ENCODE data around the gene VRK1.

The VRK1 gene

DNA sequence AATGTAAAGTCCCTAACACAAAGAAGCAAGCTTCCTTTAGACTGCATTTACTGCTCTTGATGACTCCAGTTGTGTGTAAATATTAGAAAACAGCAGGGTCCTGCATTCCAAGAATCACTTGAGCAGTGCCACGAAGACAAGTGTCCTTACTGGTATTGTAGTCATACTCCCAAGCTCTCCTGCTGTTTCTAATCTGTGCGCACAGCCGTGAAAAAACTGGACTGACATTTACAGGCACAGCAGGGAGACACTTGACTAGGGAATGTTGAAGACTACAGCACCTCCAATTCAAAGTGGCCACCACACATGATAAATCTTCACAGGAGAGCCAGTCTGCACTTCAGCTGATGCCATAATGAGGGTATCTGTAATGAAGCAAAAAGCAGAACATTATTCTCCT lies 91.4 kb downstream of the VRK1 start:
- no peak for FAIRE-seq

DNA sequence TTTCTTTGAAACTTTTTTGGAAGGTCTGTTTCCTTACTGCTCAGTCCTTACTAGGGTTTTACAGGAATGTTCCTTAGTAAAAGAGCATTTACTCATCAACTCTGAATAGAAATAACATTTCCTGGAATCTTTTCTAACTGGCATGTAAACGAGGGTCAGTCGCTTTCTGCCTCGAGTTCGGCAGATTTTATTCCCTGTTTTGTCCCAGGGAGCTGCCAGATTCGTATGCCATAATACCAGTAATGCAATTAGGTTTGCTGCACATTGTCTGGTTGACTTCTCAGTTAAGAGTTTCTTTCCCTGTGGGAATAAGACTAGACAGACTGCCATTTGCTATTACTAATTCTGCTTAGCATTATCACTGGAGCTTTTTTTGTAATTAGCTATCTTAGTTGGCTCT lies 91.9 kb downstream of the VRK1 start:
- FAIRE-seq, result no peak

DNA sequence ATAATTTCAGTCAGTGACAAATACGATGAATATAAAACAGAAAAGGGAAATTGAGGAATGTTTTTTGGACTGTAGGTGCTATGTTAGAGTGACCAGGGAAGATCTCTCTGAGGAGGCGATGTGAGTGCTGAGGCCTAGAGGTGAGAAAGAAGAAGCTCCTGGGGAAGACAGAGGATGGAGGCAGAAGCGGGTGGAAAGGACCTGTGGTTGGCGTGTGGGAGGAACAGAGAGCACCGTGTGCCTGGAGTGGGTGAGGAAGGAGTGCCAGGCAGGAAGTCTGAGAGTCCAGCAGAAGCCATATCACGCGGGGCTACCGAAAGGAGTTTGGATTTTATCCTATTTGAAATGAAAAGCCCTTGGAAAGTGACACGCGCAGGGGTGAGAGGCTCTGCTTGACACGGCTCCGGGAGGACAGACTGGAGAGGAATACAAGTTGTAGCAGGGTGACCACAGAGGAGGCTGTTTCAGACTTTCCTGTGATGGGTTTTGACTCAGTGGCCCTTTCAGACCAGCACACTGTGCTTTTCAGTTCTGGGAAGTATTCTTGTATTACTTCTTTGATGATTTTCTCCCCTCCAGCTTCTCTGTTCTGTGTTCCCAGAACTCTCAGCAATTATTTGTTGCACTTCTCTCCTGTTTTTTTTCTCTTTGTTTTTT lies 96.9 kb downstream of the VRK1 start:
- FAIRE-seq, result no peak

DNA sequence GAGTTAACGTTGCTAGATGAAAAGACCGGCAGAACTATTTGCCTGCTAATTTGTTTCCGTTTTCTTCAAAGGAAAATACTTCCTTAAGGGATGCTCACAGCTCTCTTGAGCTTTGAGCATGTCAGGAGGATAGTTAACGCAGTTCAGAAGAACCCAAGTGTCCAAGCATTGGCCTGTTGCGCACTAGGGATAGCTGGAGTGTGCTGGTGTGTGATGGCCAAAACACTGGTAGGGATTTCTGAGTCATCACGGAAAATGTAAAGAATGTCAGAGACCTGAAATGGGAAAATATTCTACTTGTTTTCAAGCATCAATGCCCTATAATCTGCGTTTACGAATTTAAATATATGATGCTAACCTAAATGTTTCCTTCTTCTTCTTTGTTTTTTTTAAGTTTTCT lies 97.8 kb downstream of the VRK1 start:
- no peak for FAIRE-seq

DNA sequence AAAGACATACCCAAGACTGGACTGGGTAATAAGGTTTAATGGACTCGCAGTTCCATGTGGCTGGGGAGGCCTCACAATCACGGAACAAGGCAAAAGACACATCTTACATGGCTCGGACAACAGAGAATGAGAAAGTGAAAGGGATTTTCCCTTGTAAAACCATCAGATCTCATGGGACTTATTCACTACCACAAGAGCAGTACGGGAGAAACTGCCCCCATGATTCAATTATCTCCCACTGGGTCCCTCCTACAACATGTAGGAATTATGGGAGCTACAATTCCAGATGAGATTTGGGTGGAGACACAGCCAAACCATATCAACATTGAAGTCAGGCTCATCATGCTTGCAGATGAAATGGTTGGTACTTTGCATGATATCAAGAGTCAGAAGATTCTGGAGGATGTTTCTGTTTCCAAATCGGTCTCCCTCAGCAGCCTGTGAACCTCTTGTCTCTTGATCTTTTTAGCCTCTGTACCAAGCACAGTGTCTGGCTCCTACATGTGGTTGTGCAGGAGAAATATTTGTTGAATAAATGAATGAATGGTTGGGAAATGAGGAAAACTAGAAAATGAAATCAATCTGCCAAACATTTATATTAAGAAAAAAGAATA lies 98.6 kb downstream of the VRK1 start:
- no peak for FAIRE-seq

DNA sequence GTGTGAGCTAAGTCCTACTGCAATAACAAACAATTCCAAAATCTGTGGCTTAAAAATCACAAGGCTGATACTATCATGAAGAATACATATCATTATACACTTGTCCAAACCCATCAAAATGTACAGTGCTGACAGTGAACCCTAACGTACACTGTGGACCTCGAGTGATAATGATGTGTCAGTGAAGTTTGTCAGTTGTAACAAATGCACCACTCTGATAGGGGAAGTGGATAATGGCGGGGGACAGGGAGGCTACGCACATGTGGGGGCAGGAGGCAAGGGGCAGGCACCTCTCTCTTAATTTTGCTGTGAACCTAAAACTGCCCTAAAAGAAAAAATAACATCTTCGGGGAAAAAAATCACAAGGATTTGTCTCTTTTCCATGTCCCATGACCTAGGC lies 100.0 kb downstream of the VRK1 start:
- no peak for FAIRE-seq

DNA sequence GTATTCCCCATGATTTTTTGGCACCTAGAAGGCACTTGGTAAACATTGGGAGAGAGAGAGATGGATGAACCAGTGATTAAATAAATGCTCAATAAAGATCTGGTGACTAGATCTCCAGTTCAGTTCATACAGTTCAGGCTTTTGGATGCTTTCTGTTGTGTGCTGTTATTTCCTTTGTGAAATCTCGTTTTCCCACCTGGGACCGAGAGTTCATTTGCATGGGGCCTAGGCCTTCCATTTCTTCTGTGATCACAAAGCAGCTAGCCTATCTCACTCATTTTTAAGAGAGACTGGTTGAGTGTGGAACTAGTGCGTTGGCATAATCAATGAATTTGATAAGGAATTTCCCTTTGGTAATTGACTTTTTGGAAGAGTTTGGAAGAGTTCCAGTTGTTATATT lies 104.0 kb downstream of the VRK1 start:
- no peak for FAIRE-seq

DNA sequence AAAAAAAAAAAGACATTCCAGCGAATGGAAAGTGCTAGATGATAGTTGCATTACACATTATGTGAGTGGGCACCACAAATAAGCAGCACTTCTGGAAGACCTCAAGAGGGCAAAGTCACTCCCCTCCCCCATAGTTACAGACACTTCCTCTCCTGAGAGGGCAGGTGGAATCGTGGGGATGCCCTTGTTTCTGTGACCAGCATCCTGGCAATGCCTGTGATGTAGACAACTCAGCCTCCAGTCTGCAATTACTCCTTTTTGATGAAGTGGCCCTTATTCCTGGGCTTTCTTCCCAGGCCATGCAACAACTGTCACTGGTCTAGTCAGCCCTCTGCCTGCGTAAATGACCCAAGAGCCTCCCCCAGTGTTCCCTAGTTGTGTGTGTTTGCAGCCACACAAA lies 104.8 kb downstream of the VRK1 start:
- FAIRE-seq, result no peak

DNA sequence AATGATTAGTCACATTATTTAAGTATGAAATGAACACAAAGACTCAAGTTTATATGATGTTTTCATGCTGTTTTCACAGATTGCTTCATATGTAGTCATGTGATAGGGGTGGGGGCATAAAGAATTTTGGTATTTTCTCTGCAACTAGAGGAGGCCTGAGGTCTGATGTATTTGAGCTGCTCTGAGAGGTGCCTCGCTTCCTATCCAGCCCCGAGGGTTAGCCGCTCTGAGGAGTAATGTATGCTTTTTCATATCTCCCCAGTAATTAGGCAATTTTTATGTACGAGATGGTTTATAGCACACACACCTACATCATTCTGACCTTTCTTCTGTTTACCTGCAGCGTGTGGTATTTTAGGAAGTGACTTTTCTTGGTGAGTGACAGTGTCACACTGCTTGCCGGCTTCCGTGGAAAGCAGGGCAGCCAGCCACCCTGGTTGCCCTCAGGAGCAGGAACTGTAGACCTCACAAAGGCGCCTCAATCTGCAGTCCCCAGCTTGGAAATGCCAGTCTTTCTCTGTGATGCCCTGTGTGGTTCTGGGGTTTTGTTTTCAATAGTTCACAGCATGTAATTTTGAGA lies 106.4 kb downstream of the VRK1 start:
- FAIRE-seq, result no peak

DNA sequence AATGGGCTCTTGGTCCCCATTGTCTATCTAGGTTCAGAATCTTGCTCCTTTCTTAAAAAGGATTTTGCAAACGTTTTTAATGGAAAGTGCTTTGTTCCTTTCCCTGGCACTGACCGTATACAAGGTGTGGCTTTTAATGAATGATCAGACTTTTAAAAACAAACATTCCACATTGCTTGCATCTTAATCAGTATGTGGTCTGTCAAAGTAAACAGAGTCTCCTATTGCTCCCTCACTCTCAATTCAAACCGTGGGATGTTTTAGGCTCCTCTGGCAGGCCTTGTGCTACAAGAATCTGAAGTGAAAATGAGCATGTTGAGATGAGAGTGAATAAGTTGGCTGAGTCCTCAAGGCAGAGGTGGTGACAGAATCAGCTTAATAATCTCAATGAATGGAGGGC lies 107.0 kb downstream of the VRK1 start:
- FAIRE-seq, result no peak

DNA sequence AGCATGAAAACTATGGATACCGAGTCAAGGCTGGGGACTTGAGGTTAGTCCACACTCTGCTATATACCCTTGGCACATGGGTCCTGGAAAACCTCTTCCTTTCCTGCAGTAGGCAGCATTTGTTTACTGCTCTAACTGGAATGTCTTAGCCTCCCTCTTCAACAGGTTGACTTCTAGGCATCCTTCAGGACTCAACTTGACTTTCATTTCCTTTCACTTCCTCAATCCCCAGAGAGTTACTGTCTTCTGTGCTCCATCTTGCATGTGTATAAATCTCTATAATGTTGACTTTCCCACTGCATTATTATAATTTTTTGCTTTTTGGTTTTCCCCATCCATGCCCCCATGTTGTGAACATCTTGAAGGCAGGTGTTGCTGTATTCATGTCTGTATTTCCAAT lies 107.9 kb downstream of the VRK1 start:
- FAIRE-seq, result no peak

DNA sequence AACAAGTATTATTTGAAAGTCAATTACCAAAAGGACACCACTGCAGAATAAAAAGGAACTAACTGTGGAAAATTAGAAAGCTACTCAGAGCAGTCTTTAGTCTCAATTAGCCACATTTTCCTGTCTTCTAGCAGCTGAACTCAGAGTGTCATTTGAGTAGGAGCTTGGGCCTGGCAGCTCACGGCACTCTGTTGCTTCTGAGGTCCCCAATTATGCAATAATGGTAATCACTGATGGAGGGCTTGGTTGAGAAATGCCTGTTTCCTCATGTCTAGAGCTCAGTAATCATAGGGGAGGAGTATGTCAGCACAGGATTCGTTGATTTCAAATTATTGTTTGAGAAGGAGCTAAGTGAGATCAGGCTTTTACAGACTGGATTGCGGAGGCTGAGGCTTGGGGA lies 108.6 kb downstream of the VRK1 start:
- FAIRE-seq, result no peak

DNA sequence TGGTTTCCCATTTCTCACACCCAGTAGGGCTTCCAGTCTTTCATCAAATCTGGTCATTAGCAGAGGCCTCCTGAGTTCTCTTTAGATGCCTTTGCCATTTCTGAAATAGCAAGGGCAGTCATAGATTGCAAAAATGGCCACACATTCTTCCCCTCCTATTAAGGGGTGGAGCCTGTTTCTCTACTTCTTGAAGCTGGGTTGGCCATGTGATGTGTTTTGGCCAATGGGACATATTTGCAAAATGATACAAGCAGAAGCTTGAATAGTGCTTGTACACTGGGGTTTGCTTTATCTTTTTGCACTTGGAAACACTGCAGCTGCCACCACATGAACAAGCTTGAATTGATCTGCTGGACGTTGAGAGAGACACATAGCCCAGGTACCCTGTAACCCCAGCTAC lies 109.3 kb downstream of the VRK1 start:
- FAIRE-seq, result no peak

DNA sequence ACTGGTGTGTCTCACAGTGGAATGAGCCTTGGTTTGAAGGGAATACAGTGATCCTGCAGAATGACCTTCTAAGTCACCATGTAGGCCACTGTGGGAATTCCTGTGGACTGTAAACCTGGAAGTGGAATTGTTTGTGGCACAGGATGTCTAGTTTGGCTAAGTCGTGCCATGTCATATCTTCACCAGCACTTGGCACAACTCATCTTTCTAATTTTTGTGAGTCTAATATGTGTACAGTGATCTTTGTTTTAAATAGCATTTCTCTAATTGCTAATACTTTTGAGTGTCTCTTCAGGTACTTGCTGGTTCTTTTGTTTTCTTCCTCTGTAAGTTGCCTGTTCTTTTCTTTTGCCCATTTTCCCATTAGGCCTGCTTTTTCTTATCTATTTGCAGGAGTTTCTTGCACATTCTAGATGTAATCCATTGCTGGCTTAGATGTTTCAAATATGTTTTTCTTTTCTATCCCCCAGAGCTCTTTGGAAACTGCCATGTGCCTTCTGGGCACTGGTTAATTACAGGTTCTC lies 112.7 kb downstream of the VRK1 start:
- no peak for FAIRE-seq

DNA sequence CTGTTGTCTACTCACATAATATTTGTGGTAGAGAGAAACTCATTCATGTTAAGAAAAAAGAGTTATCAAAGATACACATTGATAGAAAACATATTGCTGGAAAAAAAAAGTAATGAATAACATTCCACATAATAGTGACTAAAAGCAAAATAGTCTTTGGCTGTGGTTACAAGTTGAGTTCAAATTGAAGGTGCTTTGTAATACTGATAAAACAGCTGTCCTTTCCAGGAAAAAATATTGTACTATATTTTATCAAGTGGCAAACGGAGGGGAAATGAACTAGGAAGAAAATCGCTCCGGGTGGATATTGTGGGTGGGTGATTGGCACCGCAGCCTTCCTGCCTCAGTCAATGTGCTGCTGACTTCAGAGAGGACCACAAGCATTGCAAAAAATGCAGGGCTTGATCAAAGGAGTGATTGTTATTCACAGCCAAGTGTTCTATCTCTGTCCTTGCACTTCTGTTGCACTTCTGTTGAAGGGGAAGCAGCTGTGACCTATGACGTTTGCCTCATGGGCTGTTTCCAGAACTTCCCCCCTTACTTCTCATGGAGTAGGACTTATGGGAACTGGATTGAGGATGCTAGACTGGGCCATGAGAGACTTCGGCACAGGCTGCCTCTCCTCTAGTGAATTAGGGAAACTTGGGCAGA lies 114.4 kb downstream of the VRK1 start:
- FAIRE-seq, result no peak

DNA sequence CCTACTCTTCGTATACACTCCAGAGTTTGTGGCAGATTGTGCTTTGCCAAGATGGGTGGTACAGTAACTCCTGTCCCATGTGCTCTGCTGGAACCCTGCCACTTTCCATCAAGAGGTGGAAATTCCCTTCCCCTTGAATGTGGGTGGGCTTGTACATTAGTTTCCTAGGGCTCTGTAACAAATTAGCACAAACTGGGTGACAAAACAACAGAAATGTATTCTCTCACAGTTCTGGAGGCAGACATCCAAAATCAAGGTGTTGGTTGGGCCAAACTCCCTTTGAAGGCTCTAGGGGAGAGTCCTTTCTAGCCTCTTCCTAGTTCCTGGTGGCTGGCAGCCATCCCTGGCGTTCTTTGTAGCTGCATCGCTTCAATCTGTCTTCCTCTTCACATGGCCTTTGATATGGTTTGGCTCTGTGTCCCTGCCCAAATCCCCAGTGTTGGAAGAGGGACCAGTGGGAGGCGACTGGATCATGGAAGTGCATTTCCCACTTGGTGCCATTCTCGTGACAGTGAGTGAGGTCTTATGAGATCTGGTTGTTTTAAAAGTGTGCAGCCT lies 117.5 kb downstream of the VRK1 start:
- no peak for FAIRE-seq

DNA sequence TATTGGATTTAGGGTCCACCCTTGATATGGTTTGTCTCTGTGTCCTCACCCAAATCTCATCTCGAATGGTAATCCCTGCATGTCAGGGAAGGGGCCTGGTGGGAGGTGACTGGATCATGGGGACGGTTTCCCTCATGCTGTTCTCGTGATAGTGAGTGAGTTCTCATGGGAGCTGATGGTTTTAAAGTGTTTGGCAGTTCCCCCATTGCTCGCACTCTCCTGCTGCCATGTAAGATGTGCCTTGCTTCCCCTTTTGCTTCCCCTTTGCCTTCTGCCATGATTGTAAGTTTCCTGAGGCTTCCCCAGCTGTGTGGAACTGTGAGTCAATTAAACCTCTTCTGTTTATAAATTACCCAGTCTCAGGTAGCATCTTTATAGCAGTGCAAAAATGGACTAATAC lies 118.3 kb downstream of the VRK1 start:
- no peak for FAIRE-seq

DNA sequence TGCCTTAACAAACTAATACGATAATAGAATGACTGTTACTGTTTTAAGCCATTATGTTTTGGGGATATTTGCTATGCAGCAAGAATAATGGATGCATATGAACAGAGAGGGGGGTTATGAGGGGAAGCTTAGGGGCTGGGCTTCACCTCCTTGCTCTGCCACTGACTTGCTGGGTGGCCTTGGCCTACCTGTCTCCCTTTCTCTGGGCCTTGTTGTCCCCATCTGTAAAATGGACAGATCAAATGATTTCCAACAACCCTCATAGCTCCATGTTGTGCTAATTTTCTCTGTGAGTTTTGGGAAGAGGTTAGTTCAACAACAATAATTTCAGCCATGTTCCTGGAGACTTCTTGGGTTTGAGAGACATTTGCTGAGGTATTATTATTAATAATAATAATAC lies 119.6 kb downstream of the VRK1 start:
- no peak for FAIRE-seq

DNA sequence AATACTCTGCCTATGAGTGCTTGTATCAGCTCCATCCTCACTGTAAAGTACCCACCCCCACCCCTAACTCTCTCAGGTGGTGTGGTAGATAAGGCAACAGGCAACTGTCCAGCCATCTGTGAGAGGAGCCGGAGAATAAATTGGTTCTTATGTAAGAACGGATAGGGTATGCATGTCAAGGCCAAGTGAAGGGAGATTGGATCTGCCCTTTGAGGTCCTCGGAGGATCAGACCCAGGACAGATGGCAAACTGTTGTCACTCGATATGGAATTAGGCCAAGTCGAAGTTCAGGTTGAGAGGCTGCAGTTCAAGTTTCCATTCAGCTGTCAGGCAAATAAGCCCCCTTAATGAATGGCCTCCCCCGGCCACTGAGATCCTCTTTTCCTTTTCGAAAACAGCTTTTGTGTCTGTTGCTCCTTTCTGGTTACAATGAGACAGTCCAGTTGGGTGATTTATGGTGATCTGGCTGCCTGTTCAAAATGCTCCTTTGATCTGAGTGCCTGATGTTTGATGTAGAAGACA lies 120.3 kb downstream of the VRK1 start:
- FAIRE-seq, result no peak

DNA sequence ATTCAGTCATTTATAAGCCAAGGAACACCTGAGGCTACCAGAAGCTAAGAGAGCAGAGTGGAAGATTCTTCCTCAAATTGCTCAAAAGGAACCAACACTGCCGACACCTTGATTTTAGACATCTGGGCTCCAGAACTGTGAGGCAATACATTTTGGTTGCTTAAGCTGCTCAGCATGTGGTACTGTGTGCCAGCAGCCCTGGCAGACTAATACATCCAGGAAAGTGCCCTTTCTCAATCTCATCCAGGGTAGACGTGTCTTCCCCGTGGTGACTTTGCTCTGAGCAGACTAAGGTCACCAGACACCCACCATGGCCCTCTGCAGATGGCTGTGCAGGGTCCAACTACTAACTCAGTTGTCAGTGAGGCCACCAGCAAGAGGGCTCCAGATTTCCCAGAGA lies 122.8 kb downstream of the VRK1 start:
- no peak for FAIRE-seq

DNA sequence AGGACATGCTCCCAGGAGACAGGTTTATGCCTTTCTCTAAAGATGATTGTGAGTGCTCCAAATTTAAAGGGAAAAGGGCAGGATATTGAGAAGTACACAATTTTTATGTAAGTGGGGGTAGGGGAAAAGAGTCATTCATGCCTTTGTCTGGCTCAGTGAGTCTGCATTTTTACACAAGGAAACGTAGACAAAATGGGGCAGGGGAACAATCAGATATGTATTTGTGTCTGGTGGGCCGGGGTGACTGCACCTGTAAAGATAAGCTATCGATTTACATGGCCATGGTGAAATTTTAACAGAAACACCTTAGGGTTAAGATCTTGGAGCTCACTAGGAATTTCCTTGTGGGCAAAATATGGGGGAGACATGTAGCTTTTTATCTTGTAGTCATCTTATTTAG lies 123.6 kb downstream of the VRK1 start:
- FAIRE-seq, result no peak

DNA sequence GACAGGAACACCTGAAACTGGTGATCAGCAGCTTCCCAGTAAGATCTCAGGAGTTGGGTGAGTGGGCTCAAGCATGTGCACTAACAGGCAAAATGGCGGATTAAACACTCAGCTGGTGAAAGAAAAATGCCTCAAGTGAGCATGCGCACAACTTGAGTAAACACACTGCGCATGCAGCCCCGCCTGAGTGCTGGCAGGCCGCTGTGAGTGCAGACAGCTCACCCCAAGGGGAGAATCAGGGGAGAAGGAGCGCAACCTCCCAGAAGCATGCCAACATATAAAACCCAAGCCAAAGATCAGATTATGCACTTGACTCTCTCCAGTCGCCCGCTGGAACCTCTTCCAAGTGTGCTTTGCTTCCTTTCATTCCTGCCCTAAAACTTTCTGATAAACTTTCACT lies 125.8 kb downstream of the VRK1 start:
- no peak for FAIRE-seq

DNA sequence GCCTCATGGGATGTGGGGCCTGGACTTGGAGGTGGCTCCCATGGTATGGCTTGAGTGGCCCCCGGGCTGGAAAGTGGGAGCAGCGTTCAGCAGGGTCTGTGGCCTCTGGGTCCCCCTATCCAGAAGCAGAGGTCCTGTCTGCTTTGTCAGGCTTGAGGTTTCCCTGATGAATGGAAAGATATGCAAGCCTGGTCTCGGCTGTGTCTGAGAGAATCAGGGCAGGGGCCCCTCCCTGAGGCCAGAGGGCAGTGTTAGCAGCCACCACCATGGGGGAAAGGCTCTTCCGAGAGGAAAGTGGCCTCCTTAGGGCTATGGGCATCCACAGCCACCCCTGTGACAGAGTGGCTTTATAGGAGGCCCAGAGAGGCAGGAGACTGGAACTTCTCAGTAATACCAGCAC lies 128.2 kb downstream of the VRK1 start:
- FAIRE-seq, result no peak

DNA sequence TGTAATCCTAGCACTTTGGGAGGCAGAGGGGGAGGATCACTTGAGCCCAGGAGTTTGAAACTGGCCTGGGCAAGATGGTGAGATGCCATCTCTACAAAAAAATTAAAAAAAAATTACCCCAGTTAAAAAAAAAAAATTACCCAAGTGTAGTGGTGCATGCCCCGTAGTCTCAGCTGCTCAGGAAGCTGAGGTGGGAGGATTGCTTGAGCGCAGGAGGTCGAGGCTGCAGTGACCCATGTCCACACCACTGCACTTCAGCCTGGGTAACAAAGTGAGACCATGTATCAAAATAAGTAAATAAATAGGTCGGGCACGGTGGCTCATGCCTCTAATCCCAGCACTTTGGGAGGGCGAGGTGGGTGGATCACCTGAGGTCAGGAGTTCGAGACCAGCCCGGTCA lies 128.8 kb downstream of the VRK1 start:
- no peak for FAIRE-seq
